ENCODE results near the gene SCRN2.

SCRN2 gene

GRCh38 chr17:47871048-47871447 lies 30.0 kb upstream of the SCRN2 start:
- DNase-seq: no peak

DNA sequence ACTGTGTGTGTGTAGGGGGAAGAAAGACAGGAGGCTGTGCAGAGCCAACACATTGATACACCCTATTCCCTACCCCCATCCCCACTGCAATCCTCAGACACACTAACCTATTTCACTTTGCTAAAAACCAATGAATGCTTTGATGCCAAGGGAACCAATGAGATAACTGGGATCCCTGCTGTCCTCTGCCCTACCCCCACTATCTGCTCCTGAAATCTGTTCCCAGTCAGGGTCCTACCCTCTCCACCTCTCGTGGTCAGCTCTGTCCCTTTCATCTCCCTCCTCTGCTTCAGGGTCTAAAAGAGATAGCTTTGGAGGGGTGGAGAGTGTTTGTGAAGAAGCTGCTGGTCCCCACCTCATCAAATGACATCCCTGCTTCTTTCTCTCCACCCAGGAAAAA lies 29.0 kb upstream of the SCRN2 start:
- no peak for DNase-seq

DNA sequence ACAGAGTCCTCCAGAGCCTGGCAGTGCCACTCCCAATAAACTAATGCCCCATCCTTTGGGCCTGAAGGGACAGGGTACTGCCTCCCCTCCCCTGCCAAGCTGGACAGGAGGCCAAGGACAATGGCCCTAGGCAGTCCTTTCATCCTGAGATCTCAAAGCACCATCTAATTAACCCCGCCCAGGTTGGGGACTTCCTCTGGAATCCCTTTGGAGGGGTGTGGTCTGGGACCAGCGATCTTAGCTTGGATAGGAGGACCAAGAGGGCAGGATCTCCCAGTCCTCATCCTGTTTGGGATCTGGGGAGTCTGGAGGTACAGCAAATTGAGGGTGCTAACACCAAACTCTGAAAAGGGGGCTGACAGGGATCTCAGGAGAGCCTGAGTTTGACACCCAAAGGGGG lies 28.0 kb upstream of the SCRN2 start:
- no peak for DNase-seq

DNA sequence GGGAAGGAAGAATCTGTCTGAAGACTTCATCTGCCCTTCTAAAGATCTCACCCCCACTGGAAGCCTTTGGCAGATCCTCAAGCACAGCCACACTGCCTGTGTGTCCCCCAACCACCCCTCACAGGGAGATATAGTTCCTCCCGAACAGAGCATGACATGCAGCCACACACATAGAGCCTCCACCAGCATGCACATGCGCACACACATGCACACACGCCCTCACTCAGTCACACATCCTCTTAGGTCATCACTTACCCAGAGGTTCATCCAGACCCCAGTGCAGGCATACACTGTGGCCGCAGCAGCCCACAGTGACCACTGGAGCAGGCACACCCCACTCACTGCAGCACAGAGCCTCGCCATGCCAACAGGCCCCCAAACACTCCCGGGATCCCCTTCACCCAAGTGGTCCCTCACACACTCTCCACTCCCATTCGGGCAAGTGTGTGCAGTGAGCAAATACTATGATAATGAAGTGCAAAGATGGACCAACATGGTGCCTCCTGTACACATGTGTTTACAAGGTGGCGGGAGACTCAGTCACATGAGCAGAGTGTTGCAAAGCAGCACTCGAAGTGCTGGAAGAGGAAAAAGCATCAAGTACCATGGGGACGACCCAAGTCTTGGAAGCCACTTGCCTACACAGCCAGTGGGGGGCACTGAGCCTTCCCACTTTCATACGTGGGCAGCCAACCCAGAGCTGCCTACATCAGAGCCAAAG lies 26.9 kb upstream of the SCRN2 start:
- DNase-seq: no peak

DNA sequence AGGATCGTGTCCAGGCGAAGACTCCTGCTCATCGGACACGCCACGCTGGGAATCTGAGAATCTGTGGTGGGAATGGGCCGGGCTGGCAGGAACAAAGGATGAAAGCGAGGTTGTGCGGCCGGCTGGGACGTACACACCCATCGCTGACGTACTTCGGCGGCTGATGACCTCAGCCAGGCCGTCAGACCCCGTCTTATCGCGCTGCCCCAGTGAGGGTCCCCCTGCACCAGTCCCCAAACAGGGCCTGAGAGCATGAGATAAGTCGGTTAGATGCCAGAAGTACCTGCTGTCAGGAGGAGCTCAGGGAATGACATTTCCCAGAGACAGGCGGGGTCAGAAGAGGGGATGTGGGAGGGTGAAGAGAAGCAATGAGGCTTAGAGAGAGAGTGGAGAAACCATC lies 25.9 kb upstream of the SCRN2 start:
- no peak for DNase-seq

DNA sequence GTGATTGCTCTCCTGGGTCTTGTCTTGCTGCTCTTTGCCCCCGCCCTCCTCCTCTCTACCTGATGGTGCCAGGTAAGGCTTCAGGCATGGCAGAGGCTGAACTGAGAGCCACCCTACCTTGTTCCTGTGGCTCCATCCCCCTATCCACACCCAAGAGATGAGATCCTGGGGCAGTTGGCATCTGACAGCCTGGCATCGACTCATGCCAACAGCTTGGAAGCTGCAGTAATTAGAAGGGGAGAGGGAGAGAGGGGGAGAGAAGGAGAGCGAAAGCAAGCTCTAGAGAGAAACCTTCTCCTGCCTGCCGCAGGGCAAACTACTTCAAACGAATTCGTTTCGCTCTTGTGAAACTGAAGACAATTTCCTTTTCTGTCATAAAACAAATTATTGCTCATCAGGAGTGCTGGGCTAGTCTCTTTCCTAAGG lies 23.7 kb upstream of the SCRN2 start:
- no peak for DNase-seq

GRCh38 chr17:47862621-47863440 lies 21.8 kb upstream of the SCRN2 start:
- DNase-seq: no peak

DNA sequence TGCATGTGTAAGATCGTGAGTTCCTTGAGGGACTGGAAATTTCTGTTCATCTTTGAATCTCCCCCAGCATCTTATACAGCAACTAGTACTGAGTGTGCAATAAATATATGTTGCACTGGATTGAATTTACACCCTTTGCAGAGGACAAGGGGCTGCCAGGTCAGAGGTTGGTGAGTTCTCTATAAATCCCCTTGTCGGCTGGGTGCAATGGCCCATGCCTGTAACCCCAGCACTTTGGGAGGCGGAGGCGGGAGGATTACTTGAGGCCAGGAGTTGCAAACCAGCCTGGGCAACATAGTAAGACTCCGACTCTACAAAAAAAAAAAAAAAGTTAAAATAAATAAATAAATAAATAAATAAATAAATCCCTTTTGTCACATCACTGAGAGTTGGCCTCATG lies 19.3 kb upstream of the SCRN2 start:
- no peak for DNase-seq

- DNase-seq: no peak
Measured at GRCh38 chr17:47857551-47858455, 16.7 kb upstream of the SCRN2 start.

GRCh38 chr17:47856830-47857229 lies 15.8 kb upstream of the SCRN2 start:
- no peak for DNase-seq

GRCh38 chr17:47855737-47856136 lies 14.7 kb upstream of the SCRN2 start:
- DNase-seq: no peak

DNA sequence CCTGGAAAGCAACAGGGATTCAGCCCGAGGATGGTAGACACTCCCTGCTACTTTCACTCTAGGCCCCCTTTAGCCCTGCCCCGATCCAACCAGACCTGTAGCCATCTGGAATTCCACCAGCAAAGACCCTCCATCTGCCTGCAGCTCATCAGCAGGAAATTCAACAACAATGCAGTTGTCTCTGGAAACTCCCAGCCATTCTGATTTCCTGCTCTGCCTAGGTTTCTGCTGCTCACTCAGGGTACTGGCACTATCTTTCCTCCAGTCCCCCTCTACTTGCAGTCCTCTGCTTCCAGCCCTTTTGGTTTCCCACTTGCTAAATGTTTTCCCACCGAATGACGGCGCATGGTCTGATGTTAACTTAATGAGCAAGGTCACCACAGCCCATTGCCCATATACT lies 12.5 kb upstream of the SCRN2 start:
- no peak for DNase-seq

DNA sequence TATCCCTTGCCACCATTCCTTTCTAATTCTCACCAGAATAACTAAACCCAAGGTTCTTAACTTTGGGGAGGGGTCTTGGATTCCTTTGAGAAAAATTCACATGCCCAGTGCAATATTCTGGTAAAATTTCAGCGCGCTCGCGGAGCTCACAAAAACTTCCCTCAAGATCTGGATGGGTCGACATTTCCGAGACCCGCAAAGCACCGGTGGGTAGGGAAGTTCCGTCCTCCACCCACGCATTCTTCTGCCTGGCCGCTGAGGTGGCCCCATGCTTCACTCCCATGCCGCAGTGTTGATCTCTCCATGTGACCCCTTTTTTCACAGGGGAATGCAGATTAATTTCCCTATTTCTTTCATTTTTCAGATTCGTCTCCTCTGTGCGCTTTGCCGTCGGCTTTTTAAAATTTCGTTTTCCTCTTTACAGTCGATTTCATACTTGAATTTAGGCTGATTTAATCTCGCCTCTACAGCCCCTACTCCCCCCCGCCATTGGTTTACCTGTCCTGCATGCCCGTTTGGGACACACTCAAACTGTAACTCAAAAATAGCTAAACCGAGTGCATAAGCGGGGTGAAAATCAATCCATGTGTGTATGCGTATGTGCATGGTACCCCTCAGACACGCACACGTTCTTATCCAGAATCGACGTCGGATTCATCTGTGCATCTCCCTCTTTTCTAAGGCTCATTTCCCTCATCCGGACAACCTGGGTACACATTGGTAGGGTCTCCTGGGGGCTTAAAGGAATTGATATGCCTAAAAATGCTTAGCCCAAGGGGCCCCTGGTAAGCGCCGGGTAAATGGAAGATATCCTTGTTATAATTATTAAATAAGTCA lies 11.3 kb upstream of the SCRN2 start:
- DNase-seq: no peak

- no peak for DNase-seq
Measured at GRCh38 chr17:47851764-47852112, 10.7 kb upstream of the SCRN2 start.

DNA sequence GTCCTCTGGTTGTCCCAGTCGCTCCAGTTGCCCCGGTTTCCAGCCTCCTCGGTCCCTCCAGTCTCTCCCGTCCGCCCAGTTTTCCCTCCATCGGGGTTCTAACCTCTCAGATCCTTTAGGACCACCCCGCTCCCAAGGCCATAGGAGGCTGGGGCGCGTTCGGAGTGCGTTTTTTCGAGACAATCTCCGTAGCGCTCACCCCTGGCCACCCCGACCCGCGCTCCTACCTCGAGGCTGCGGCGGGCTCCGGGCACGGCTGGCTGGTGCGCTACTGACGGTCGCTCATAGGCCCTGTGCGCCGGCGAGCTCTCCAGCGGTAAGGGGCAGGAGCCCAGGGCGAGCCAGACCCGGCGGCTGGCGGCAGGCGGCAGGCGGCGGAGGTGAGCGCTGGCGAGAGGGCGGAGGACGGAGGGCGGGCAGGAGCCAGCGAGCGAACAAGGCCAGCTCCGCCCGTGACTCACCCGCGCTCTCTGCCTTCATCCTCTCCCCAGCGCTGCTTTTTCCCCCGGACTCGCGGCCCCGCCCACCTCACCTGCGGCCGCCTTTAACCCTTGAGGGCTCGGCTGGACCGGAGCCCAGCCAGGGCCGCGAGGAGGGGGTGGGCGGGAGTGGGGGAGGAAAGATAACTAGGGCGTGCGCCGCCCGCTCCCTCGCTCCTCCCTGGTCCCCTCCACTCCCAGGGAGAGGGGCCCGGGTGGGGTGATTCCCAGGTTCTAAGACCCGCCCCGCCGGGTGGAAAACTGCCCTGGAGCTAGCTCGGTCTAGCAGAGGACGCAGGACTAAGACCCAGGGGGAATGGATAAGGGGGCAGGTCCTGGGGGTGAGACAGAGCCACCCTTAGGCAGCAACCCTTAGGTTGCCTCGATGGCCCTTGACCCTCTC lies 9.9 kb upstream of the SCRN2 start, which contains the start of gene SP6:
SP6 (minus strand) TSS at position 472 of the 882 bp plus-strand sequence. CDS start 2,734 bp downstream, outside the sequence.
- peak; percentile 68 for DNase-seq

DNA sequence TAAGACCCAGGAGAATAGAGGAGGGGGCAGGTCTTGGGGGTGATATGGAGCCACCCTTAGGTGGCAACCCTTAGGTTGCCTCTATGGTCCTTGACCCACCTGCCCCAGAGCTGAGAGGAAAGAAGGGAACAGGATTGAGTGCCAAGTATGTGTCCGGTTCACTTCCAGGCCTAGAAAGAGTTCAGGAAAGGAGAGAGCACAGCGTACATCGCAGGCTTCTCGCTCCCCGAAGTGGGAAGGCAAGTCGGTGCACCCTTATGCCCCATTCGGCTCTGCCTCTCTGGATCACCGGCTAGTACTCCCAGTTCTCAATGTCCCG lies 9.3 kb upstream of the SCRN2 start:
- DNase-seq: no peak

- DNase-seq: no peak
Measured at GRCh38 chr17:47848198-47848513, 7.1 kb upstream of the SCRN2 start.

DNA sequence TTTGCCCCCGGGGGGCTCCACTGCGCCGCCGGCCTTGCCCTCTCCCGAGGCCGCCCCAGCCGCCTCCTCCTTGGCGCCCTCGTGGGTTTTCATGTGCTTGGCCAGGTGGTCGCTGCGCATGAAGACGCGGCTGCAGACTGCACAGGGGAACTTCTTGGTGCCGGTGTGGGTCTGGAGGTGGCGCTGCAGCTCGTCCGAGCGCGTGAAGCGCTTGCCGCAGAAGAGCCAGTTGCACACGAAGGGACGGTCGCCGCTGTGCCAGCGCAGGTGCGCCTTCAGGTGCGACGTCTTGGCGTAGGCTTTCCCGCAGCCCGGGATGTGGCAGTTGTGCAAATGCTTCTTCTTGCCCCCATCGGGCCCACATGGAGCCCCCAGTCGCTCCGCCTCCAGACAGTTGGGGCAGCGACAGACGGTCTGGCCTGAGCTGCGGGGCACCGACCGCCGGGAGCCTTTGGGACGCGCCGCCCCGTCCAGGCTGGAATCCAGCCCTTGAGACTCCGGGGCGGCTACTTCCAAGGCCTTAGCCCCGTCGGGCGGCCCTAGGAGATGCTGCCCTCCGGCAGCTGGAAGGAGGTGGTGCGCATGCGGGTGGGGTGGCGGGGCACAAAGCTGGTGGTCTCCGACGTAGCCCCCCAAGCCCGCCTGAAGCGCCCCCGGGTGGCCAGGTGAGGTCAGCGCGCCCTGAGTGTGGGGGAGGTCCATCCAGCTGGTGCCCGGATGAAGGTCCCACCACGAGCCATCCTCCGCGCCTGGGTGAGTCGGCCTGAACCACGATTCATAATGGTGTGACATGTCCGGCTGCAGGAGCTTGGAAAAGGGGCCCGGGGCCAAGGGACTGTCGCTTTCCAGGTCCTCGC lies 6.5 kb upstream of the SCRN2 start:
- no peak for DNase-seq

DNA sequence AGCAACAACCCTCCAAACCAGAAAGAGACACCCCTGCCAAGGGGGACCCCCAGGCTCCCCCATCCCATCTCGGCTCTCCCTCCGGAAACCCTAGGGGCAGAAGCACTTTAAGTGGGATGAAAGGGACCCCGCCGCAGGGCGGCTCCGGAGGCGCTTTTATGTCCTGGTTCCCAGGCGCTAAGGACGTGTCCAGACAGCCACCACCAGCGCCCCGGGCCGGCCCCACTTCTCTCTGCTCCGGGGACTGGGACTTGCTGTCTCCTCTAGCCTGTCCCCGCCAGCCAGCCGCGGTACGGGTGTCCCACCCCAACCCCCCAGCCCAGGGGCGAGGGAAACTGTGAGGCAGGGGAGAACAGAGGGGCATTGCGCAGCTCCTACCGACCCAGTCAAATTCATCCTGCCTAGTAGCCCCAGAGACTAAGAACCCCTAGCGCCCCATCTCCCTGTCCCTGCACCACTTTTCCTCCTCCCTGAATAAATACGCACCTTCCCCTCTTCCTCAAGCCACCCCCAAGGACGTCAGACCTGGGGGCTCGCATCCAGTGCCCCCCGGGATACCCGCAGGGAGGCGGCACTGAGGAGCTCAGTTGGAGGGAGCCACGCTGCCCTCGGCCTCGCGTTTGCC lies 5.8 kb upstream of the SCRN2 start:
- DNase-seq: no peak

DNA sequence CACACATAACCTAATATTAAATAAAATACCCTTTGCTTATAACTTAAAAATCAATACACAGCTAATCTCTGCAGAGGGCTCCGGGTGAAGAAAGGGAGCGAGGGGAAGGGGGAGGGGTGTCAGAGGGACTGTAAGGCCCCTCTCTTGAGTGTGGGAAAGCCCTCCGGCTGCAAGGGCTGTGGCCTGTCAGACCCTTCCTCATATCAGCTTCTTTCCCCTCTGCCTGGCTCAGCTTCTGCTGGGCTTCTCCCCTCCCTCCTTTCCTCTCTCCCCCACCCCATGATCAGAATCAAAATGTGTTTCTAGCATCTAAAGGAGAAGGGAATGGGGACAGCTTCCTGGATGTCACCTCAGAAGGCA lies 4.6 kb upstream of the SCRN2 start:
- DNase-seq: no peak
